Calu3 (cell line): ENCODE measurements around the gene SLC22A15. TPM values are rescaled to one million over a fixed set of nuclear protein-coding genes. Genes with fewer than 3 reads are reported as not detected.

Experiments
- BruUV-seq: library from RNA; stranded (reverse); fragments of 400-500 nt; replicated peaks from 2 replicates; lab custom pipeline; 2021; lab: Mats Ljungman, UMichigan
- CTCF ChIA-PET: fragments of 300-600 bp; sonication (Branson Sonifier 250); formaldehyde crosslinking; loops from one replicate; lab custom pipeline; 2022; ENCODE audit warnings: antibody characterized with exemption; lab: Charles Lee
- DNase-seq: peaks from one replicate; pipeline ENCODE4 v3.0.0; 2022
- H3K27ac Mint-ChIP-seq: one replicate; pipeline ENCODE4 v1.8.0; 2022; ENCODE audit warnings: mixed read lengths; ENCODE audit not compliant: unreplicated experiment
- H3K27me3 Mint-ChIP-seq: one replicate; pipeline ENCODE4 v1.8.0; 2022; ENCODE audit warnings: mixed read lengths; ENCODE audit not compliant: unreplicated experiment
- H3K36me3 Mint-ChIP-seq: one replicate; pipeline ENCODE4 v1.8.0; 2022; ENCODE audit warnings: mild to moderate bottlenecking, moderate library complexity, mixed read lengths; ENCODE audit not compliant: insufficient read depth, unreplicated experiment
- H3K4me1 Mint-ChIP-seq: one replicate; pipeline ENCODE4 v1.8.0; 2022; ENCODE audit warnings: mild to moderate bottlenecking, low read depth, mixed read lengths; ENCODE audit not compliant: unreplicated experiment
- H3K4me3 Mint-ChIP-seq: one replicate; pipeline ENCODE4 v1.8.0; 2022; ENCODE audit warnings: mild to moderate bottlenecking, low read depth, moderate library complexity, mixed read lengths; ENCODE audit not compliant: unreplicated experiment
- H3K9me3 Mint-ChIP-seq: one replicate; pipeline ENCODE4 v1.8.0; 2022; ENCODE audit warnings: low read depth, mixed read lengths; ENCODE audit not compliant: unreplicated experiment
- intact Hi-C: fragments of 100-400 bp; cut with micrococcal nuclease; formaldehyde crosslinking; loops from one replicate; pipeline ENCODE4 v1.10.0; 2022; ENCODE audit not compliant: unreplicated experiment
- total RNA-seq: library from RNA; stranded (reverse); gene quantifications from 2 replicates; pipeline ENCODE4 v1.2.3, GENCODE V29; 2022
- TF ChIP-seq, protein P1 (sequence below): fragments of 200-600 bp; IDR thresholded peaks from one replicate; pipeline ENCODE4 v1.8.0; 2022; ENCODE audit warnings: antibody characterized with exemption; ENCODE audit not compliant: unreplicated experiment

Gene SLC22A15
- total RNA-seq, 1 experiment from 2014 or later, result 5.0 TPM

DNA sequence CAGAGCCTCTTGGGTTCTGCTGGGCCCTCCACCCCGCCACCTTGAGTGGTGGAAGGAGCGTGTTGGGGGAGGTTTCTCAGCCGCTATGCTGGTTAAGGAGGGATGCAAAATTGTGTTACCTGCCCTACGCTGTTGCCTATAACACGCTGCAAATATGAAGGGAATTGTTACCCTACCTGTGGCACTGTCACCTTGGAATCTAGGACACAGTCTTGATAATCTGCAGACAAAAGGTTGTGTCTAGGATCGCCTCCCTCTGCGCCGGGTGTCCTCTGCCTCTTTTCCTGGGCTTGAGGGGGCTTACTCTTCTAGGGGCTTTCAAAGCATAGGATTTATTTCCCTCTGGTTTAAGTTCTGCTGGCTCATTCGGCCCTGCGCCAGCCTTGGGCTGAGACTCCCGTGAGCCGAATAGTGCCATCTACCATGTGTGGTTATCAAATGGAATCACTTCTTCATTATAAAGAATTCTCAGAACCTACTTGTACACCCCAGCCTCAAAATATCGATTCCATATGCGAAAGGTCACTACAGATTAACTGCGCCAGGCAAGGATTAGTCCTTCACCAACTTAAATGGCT, 697 bp downstream of the SLC22A15 start:
- peak overlapping the region; percentile 98 for H3K27ac Mint-ChIP-seq

DNA sequence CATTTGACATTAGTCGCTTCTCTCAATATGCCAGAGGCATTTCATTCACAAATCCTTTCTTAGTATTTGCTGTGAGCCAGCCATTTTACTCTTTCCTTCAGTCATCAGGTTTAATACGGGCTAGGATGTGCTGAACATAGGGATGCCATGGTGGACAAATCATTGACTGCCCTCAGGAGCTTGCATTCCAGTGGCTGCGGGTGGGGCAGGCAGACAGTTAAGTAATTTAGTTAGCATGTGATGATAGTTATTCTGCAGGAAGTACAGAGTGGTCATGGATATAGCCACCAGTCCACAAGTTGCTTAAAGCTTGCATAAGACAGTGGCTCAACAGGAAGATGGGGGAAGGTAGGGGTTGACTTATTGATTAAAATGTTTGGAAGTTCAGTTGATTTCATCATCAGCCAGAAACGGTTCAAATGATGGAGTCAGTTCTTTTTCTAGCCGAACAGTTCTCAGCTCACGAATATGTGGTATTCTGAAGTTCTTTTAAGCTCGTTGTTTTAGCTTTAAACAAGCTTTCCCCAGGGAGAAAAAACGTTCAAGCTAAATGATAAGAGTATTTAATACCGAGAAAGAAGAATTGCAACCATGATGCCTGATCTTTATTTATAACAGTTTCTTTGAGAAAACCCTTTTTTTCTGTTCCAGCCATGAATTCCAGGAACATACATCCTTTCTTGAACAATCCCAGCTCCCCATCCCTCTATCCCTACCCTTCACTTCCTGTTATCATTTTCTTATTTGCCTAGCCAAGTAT, 1.4 kb downstream of the SLC22A15 start:
- TSS peak; percentile 33 for BruUV-seq
- Mint-ChIP-seq H3K27me3 (no peaks in the 10 kb centered on the region), H3K36me3 (peaks cover 29% of the 10 kb centered on the region), H3K27ac (peak overlapping the region; percentile 98), H3K9me3 (no peaks in the 10 kb centered on the region), H3K4me3 (peak overlapping the region; percentile 84), H3K4me1 (peaks cover 17% of the 10 kb centered on the region)
- TF ChIP-seq, protein P1, sequence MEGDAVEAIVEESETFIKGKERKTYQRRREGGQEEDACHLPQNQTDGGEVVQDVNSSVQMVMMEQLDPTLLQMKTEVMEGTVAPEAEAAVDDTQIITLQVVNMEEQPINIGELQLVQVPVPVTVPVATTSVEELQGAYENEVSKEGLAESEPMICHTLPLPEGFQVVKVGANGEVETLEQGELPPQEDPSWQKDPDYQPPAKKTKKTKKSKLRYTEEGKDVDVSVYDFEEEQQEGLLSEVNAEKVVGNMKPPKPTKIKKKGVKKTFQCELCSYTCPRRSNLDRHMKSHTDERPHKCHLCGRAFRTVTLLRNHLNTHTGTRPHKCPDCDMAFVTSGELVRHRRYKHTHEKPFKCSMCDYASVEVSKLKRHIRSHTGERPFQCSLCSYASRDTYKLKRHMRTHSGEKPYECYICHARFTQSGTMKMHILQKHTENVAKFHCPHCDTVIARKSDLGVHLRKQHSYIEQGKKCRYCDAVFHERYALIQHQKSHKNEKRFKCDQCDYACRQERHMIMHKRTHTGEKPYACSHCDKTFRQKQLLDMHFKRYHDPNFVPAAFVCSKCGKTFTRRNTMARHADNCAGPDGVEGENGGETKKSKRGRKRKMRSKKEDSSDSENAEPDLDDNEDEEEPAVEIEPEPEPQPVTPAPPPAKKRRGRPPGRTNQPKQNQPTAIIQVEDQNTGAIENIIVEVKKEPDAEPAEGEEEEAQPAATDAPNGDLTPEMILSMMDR, result no peak
- CTCF ChIA-PET, result no interaction called here
- DNase-seq, result peak; percentile 52
- intact Hi-C loops, result no loop called here

More for the DNA sequence above, 697 bp downstream of the SLC22A15 start:
- peaks cover 17% of the 10 kb centered on the region for H3K4me1 Mint-ChIP-seq
- H3K4me3 Mint-ChIP-seq, result peak overlapping the region; percentile 84
- intact Hi-C loops, result no loop called here
- H3K9me3 Mint-ChIP-seq, result no peaks in the 10 kb centered on the region
- BruUV-seq, result no TSS peak
- TF ChIP-seq, protein P1, result no peak
- no peaks in the 10 kb centered on the region for H3K27me3 Mint-ChIP-seq
- DNase-seq, result peak; percentile 2
- CTCF ChIA-PET, result no interaction called here
- H3K36me3 Mint-ChIP-seq, result peaks cover 29% of the 10 kb centered on the region

DNA sequence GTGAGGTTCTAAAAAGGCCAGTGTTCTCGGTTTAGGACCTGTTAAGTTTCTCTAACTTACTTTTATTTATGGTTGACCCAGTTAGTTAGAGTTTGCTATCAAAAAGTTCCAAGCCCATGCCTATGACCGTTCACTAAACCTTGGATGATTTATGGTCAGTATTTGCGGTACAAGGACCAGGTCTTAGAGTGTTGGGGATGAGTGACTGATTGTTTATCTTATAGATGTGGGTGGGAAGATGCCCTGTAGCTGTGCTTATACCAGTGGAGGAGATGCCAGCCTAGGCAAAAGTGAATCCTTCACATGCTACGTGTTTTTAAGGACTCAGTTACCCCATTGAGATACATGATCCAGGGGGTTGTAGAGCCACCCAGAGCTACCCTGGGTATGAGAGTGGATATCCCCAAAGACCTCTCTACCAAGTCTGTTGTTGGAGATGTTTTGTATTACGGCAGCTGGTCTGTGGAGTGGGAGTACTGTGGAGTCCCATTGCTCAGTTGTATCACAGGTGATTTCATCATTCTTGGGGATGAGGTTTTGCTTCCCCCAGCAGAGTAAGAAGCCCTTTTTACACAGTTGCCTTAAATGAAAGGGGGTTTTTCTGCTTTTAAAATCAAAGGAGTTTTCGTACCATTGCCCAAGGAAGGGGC, 2.1 kb downstream of the SLC22A15 start:
- H3K27me3 Mint-ChIP-seq, result no peaks in the 10 kb centered on the region
- DNase-seq, result no peak
- BruUV-seq, result no TSS peak
- intact Hi-C loops, result no loop called here
- CTCF ChIA-PET, result no interaction called here
- TF ChIP-seq, protein P1, result no peak
- H3K36me3 Mint-ChIP-seq, result peaks cover 29% of the 10 kb centered on the region
- no peaks in the 10 kb centered on the region for H3K9me3 Mint-ChIP-seq
- peak overlapping the region; percentile 84 for H3K4me3 Mint-ChIP-seq
- peak overlapping the region; percentile 98 for H3K27ac Mint-ChIP-seq
- H3K4me1 Mint-ChIP-seq, result peaks cover 17% of the 10 kb centered on the region

DNA sequence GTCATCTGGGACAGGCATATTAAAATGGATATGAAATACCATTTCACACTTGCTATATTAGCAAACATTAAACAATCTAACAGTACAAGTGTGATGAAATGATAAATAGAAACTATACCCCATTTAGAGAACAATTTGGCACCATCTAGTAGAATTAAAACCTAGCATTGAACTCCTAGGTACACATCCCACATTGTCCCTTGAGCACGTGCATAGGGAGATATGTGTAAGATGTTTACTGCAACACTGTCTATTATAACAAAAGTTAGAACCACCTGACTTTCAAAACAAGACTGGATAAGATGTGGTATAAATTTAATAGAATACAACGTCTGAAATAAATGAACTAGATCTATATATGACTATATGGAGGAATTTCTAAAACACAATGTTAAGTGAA, 3.8 kb downstream of the SLC22A15 start:
- TF ChIP-seq, protein P1, result no peak
- CTCF ChIA-PET, result no interaction called here
- H3K4me1 Mint-ChIP-seq, result peaks cover 17% of the 10 kb centered on the region
- no peaks in the 10 kb centered on the region for H3K27me3 Mint-ChIP-seq
- H3K9me3 Mint-ChIP-seq, result no peaks in the 10 kb centered on the region
- no peak overlapping the region for H3K4me3 Mint-ChIP-seq
- no peak for DNase-seq
- intact Hi-C loops, result loop anchor here (5.0 kb wide), 1 partner anchor 263 kb away; no protein-coding TSS in a partner anchor
- H3K27ac Mint-ChIP-seq, result no peak overlapping the region
- H3K36me3 Mint-ChIP-seq, result peaks cover 28% of the 10 kb centered on the region
- no TSS peak for BruUV-seq
